GM19397 (cell line): ENCODE data around the gene CDC20B.
"Not testable (repeated sequence)": the region's sequence is repeated elsewhere in the genome, so short reads cannot be mapped to it uniquely, and the experiment has no call there.

Source experiments
- ATAC-seq: cut with Tn5 transposase; IDR thresholded peaks from one replicate; pipeline ENCODE4 v1.9.1; 2021; ENCODE audit warnings: mild to moderate bottlenecking, moderate library complexity; ENCODE audit not compliant: unreplicated experiment

Gene CDC20B

GRCh38 chr5:55104946-55105701 lies 67.9 kb downstream of the CDC20B start:
- no peak for ATAC-seq

- ATAC-seq: no peak
Observed at GRCh38 chr5:55104036-55104772, 68.8 kb downstream of the CDC20B start.

GRCh38 chr5:55102348-55102747 lies 70.6 kb downstream of the CDC20B start, which contains the start of gene GZMA:
Gene GZMA (plus strand): TSS chr5:55102646. CDS start chr5:55102683, 37 bp downstream.
- no peak for ATAC-seq

DNA sequence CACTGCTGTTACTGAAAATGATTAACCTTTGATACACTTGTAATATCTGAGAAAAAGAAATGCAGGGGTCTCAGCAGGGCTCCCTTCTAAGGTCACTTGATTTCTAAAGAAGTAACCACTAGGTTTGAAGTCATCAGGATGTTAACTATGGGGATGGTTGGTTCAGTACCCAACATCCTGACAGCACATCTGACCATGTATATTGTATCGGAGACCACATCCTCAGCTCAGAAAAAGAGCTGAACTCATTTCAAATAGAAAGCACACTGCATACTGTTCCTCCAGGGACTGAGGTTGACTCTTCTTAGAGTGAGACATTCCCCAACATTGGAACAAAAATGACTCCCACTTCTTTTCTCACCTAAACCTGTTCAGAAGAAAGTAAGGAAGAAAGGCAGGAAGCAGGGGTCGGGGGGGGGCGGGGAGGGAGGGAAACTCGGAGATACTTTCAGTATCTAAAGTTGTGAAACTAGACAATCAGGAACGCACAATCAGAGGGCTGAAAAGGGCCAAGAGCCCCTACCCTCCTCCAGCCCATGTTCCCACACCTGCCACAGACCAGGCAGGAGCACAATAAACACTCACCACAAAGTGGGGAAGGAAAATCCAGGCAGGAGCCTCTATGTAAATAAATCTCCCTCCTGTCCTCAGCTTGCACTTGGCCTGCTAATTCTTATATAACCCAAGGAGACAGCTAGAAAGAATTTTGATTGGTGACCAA lies 71.3 kb downstream of the CDC20B start:
- no peak for ATAC-seq

DNA sequence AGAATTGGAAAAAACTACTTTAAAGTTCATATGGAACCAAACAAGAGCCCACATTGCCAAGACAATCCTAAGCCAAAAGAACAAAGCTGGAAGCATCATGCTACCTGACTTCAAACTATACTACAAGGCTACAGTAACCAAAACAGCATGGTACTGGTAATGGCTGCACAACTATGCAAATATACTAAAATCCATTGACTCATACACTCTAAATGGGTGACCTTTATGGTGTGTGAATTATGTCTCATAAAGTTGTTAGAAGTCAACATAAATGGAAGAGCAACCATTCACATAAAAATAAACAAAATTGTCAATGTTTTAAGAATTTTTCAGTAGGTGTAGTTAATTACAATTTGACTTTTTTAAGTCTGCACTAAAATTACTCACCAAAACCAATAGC lies 71.8 kb downstream of the CDC20B start:
- not testable (repeated sequence) for ATAC-seq

GRCh38 chr5:55096861-55097260 lies 76.1 kb downstream of the CDC20B start:
- no peak for ATAC-seq

DNA sequence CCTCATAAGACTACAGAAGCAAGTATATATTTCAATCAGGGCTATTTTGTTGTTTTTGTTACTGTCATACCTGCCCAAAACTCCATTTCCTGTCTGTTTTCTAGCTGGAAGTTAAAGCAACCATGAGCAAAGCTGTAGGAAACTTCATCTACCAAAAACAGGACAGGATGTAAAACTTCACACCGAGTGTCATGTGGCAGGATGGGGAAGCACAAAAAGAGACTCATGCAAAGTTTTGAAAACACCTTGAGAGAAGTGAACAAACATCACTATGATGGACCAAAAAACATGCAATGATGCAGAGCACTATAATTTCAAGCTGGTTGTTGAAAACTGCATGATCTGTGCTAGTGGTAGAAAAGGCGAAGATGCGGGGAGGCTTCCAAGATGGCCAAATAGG lies 76.8 kb downstream of the CDC20B start:
- ATAC-seq: no peak

DNA sequence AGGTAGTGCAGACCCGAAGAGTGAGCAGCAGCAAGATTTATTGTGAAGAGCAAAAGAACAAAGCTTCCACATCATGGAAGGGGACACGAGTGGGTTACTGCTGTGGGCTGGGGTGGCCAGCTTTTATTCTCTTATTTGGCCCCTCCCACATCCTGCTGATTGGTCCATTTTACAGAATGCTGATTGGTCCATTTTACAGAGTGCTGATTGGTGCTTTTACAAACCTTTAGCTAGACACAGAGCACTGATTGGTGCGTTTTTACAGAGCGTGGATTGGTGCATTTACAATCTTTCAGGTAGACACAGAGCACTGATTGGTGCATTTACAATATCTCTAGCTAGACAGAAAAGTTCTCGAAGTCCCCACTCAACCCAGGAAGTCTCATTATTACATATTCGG lies 82.0 kb downstream of the CDC20B start:
- not testable (repeated sequence) for ATAC-seq

- ATAC-seq: not testable (repeated sequence)
Observed at GRCh38 chr5:55089301-55089700, 83.7 kb downstream of the CDC20B start.

DNA sequence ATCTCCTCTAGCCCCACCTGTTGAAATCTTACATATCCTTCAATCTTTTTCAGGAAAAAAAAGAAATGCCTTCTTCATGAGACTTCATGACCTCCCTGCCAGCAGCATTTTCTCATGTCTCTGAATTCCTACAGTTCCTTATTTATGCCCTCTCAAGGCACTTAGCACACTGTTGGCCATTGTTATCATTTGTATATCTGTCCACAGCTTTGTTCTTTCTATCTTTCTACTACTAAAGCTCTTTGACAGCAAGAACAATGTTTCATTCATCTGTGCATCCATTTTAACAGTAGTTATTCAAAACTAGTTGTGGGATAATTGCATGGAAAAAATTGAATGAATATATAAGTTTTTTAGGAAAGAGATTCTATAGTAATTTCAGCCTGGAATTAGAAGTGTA lies 91.4 kb downstream of the CDC20B start:
- no peak for ATAC-seq

DNA sequence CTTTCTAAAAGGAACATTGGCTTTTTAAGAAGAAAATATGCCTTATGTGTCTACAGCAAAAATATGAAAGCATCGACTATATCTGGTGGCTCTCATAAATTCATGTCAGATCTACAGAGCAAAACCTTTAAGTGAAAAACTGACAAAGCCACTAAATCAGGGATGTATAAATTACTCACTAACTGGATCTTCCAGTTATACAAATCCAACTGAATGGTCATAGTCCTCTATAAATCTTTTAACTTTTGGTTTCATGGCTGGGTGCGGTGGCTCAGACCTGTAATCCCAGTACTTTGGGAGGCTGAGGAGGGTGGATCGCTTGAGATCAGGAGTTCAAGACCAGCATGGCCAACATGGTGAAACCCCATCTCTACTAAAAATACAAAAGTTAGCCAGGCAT lies 99.8 kb downstream of the CDC20B start:
- ATAC-seq: no peak

- ATAC-seq: no peak
Observed at GRCh38 chr5:55072666-55073065, 100.3 kb downstream of the CDC20B start.

DNA sequence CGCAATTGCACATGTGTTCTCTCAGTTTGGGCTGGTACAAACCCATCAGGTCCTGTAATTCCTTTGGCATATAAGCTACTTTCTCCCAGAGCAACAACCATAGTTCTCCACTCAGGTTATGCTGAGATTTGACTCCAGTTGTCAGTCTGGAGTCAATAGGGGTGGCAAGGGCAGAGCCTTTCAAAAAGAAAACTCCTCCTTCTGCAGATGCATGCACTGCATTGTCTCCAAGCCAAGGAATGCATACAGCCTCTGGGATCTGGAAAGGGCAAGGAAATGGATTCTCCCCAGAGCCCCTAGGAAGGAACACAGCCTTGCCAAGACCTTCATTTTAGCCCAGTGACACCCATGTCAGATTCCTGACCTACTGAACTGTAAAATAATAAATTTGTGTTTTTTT lies 101.6 kb downstream of the CDC20B start:
- ATAC-seq: no peak

DNA sequence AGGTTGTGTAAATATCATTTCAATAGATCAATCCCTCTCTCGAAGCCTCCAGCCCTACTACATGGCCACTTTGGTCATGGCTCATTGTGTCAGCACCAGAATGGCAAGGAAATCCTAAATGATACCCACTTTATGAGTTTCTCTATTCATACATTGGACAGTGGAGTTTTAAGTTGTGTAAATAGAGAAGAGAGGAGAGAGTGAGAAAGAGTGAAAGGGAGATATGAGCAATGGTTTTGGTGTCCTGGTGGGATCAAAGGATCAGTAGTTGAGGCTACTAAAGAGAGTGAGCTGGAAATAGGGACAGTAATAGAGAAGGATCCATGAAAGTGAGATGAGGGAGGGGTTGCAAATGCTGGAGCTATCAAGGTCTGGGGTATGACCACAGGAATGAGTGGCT lies 102.0 kb downstream of the CDC20B start:
- no peak for ATAC-seq

- ATAC-seq: no peak
Observed at GRCh38 chr5:55066277-55066676, 106.7 kb downstream of the CDC20B start.

DNA sequence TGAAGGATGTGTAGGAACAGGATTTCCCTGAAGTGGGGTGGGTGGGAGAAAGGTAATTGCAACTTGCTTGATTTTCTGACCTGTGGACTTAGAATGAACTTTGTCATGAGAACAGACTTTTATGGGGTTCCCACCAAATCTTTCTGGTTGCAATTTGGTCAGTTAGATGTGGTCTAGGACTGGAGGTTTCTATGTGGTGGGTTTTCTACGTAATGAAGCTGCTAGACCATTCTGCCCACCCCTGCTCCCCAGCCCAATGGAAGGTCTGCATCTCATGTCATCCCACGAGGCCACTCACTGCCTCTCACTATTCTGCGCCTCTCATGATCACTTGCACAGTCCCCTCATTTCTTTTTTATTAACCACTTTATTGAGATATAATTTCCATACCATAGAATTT lies 108.5 kb downstream of the CDC20B start:
- ATAC-seq: no peak

DNA sequence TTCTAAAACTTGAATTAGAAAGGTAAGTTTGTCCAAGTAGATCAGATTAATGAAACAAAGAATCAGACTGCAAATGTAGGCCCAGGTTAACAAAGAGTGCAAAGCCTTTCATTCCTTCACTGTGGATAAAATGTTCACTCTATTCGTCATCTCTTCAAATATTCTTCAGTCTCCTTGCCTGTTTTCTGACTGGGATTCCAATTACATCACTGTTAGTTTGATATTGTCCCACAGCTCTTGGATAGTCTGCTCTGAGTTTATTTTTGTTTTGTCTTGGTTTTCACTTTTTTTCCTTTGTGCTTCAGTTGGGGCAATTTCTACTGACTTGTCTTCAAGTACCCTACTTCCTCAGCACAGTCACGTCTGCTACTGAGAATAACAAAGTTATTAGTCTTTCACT lies 109.1 kb downstream of the CDC20B start:
- no peak for ATAC-seq

DNA sequence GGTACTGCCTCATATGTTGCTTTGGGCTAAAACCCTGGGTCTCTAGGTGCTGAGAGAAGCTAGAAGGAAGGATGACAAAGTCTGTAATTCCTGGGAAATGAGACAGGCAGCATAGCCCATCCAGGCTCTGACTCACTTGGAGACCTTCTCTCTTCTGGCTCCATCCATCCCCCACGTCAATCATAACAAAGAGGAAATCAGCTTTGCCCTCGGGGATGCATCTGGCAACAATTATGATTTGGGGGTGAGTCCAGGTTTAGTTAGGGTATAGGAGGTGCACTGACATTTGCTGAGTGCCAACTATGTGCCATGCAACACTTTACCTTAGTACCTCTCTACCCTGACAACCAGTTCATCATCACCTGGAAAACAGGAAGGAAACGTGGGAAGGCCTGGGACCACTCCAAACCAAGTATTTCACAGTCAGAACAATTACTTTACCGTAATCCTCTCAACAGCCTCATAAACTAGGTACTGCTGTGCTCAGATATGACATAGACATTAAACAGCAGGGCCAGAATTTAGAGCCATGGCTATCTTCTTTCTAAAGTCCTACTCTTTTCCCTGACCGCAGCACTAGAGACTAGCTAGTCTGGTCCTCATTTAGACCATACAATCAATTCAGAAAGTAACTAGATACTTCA lies 109.6 kb downstream of the CDC20B start:
- ATAC-seq: no peak
